GM04503 (cell line): ENCODE data around the gene RAI1.

Experiments
- DNase-seq: peaks from one replicate; pipeline ENCODE4 v3.0.0-alpha.2; 2012; ENCODE audit warnings: low read depth

RAI1 gene

GRCh38 chr17:17833658-17834357 lies 152.6 kb downstream of the RAI1 start:
- DNase-seq: no peak

DNA sequence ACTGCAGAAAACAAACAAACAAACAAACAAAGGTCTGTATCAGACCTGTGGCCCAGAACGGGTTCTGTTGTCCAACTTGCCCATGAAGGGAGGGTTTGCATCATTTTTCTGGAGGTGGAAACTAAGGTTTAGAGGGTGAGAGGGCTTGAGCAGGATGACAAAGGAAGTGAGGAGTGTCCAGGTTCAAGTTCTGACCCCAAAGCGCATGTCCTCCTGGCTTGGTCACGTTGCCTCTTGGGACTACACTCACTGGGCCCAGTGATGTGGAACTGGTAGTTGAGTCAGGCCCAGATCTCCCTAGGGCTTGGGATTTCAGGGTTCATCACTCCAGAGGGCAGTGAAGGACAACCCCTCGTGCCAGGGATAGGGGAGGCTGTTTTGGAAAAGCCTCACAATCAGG lies 153.7 kb downstream of the RAI1 start:
- DNase-seq: no peak

DNA sequence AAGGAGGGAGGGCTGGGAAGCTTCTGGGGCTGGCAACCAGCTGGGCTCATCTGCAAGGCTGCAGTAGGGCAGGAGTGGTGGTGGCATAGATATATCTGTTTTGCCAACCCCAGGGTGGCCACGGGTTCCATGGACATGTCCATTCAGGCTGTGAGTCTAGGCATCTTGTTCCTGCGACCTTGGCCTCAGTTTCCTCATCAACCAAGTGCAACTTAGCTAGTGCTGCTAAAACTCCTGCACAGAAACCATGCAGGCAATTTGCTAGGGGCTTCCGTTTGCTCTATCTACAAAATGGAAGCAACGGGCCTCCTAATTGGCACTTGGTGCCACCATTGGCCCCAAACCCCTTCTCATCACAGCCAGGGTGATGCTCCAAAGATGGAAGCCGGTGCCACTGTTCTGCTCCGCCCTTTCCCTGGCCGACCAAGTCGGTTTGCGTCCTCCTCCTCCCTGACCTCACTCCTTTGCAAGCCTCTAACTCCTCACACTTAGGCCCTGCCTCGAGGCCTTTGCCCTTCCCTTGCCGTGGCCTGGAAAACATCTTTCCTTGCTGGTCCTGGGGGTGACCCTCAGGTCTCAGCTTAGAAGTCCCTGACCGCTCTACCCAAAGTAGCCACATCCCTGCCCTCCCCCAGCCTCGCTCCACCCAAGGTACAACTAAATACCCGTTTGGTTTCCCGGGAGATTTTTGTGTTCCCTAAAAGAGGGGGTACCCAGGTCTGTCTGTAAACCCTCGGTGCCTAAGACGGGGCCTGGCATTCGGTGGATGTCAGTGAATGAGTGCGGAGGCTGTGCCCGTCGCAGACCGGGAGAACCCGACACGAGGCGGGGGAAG lies 154.4 kb downstream of the RAI1 start:
- DNase-seq: no peak

- DNase-seq: no peak
Observed at GRCh38 chr17:17836250-17836817, 155.1 kb downstream of the RAI1 start.

DNA sequence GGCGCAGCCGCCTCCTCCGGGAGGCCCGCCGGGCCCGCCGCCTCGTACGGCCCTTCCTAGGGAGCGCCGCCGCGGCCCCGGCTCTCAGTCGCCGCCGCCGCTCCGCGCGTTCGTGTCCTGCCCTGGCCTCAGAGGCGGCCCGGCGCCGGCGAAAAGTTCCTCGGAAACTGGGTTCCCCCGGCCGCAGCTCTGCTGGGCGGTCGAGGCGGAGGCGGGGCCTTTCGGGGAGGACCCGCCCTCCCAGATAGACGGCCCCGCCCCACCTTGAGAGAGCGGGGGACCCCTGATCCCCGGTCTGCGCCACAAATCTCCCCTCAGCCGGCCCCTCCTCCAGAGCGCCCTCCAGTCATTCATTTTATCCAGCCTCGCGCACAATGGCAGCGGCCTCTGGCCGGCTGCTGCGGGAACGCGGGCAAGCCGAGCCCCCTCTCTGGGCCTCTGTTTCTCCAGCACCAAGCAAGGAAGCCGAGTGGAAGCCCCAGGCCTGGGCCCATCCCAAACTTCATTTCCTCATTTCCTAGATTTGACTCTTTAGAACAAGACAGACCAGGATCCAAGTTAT lies 155.6 kb downstream of the RAI1 start, which contains the start of gene SREBF1:
Gene SREBF1, minus strand, starts transcription at position 169 of the 562 bp plus-strand sequence. CDS start 169 bp downstream, outside the sequence.
- no peak for DNase-seq

DNA sequence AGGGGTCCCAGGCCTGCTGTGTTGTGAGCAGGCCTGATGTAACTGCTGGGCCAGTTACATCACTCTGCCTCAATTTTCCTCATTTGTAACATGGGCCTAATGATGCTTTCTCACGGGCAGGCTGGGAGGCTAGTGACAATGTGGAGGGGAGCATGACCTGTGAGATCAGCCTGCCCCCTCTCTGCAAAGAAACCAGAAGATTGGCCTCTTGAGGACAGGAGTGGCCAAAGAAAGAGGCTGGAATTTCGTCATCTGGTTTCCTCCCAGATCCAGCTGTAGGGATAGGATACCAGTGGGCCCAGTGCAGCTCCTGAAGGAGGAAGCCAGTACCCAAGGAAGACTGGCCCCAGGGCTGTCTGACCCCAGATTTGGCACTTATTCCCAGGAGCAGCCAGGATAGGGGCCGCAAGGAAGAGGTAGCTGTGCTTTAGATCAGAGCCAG lies 156.1 kb downstream of the RAI1 start:
- DNase-seq: peak; percentile 78

GRCh38 chr17:17837966-17838962 lies 157.0 kb downstream of the RAI1 start:
- no peak for DNase-seq

GRCh38 chr17:17839791-17840707 lies 158.8 kb downstream of the RAI1 start:
- DNase-seq: peak; percentile 75

GRCh38 chr17:17840751-17841591 lies 159.7 kb downstream of the RAI1 start:
- no peak for DNase-seq

DNA sequence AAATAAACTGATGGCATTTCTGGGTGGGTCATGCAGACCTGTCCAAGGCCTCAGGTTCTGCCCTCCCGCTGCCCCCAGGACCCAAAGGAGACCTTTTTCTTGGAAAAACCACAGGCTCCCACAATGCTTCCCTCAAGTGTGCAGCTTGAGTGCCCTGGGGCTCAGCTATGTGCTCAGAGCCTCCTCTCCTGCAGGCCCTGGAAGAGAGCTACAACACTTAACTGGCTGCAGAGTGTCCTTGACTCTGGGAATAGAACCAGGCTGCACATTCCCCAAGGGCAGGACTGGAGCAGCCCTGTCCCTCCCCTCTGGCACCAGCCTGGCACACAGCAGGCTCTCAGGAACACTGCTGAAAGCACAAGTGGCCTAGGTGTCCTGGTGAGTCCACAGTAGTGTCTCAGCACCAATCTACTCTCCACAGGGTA lies 160.4 kb downstream of the RAI1 start:
- no peak for DNase-seq

- DNase-seq: no peak
Observed at GRCh38 chr17:17842111-17842876, 161.0 kb downstream of the RAI1 start.

DNA sequence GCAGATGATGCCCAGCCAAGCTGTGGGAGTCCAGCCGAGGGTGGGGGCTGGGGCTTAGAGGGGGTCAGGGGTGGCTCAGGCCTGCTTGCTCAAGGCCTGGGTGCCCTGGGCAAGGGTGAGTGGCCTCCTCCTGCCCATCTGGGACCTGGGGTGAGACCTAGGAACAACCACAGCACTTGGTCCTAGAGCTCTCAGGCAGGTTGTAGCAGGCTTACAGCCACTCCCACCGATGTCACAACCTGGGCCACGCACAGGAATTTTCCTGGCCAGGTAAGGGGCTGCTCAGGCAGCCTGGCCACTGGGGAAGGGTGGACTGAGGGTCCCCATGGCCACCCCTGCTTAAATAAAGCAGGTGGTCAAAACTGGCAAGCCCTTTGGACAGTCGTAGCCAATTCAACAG lies 161.8 kb downstream of the RAI1 start:
- no peak for DNase-seq

DNA sequence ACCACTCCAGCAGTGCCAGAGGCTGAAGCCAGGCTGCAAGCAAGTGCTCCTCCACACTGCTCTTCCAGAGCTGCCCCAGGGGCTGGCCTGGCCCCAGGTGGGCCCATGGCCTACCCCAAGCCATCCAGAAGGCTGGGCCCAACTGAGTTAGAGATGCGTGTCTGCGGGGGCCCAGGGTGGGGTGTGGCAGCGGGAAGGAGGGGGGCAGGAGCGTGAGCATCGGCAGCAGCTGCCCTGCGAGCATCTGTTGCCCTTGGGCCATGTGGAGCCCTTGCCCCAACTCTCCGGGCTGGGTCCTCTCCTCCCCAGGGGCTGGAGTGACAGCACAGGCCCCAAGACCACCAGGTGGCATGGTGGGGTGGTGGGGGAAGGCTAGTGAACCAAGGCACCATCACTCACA lies 162.8 kb downstream of the RAI1 start:
- no peak for DNase-seq

- no peak for DNase-seq
Observed at GRCh38 chr17:17844500-17844899, 163.2 kb downstream of the RAI1 start.

DNA sequence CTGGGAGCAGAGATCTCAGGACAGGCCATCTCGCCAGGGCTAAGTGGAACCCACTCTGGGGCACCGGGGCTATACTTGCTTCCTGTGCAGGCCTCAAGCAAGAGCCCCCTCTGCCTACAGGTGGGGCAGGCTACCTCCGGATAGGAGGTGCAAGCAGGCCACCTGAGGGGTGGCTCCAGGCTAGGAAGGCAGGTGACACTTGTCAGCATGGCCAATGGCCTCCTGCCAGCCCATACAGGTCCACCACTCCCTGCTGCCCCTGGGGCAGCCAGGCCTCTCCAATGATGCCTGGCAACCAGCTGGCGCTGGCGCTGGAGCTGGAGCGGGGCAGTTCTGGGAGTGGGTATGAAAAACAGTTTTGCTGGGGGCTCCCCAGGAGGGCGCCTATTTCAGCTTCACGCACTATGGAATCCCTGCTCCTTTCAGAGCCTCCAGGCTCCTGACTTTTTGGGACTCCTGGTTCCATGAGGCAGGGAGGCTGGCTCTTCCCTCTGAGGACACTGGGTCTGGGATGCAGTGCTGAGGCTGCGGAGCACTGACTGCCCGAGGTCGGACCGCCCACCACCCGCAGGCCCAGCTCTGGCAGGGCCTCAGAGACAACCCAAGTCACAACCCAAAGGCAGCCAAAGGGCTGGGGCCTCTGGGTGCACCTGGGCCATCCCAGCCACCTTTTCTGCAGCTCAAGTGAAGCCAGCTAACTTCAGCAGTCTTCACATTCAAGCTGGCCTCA lies 164.0 kb downstream of the RAI1 start:
- DNase-seq: no peak

DNA sequence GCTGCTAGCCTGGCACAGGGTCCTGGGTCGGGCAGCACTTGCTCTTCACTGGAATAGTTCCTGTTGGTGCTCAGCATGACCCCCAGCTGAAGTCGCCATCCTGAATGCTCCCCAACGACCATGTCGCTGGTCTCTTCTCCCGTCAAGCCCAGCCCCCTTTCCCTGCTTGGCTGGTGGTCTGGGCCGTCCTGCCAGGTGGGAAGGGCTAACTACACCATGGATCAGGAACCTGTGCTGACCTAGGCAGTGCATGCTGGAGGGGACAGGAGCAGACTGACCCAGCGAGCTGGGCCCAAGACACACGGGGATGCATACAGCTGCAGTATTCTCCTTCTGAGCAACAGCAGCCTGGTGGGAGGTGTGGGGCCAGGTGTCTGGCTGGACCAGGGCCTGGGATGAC lies 164.7 kb downstream of the RAI1 start:
- no peak for DNase-seq

- DNase-seq: no peak
Observed at GRCh38 chr17:17846645-17847044, 165.4 kb downstream of the RAI1 start.
